Measurements from ENCODE around the gene RAVER1. TPM values are rescaled to one million over a fixed set of nuclear protein-coding genes. Genes with fewer than 3 reads are reported as not detected.

Gene RAVER1
- total and polyA plus RNA-seq, 2 of the 13 experiments (the other 11 are each of a cell fraction or from before 2014, with no cell fraction given): 3.6 to 7.9 TPM

- H3K27me3 ChIP-seq (ENCODE audit: control insufficient read depth in 1 of 2, insufficient read depth in 2 of 2, low read length in 2 of 2): peaks cover 0 to 1% of the 10 kb centered on the region in 2 experiments; a peak in 2 of 5 replicates
- ATAC-seq (no peak), DNase-seq (ENCODE audit: low spot score) (no peak), FAIRE-seq (no peak)
- WGBS (ENCODE audit: low lambda C conversion rate): 91% methylated on average over 10 of the region's 10 CpGs
- intact Hi-C loops (cut with micrococcal nuclease; ENCODE audit: unreplicated experiment) (no loop called here), in situ Hi-C loops (cut with HindIII; ENCODE audit: extremely low pct_ligation_motif_present, low pct_unique_long_range_greater_than_20kb) (no loop called here)
- ChIA-PET POLR2A (interaction anchor here (2.4 to 6.5 kb wide), 2 partner anchors 10 to 36 kb away, joined by 6 to 38 read pairs; partner anchors contain the start of genes RAVER1 and TYK2), CTCF (ENCODE audit: low intra/inter-chr PET ratio, low total read pairs) (no interaction called here)
- H3K79me2 ChIP-seq (ENCODE audit: insufficient read depth, low read length): no peaks in the 10 kb centered on the region
- no peak overlapping the region for H3K27ac ChIP-seq (ENCODE audit: extremely low read length, insufficient read depth, low read length)
- H3K4me2 ChIP-seq (ENCODE audit: low read depth, low read length): no peak overlapping the region
- H3K4me1 ChIP-seq (ENCODE audit: insufficient read depth, low read length): peaks cover 32% of the 10 kb centered on the region
- no peak for TF ChIP-seq ADNP (CRISPR knock-in tag; IDR thresholded peaks at IDR 0.05)
- no peak for TF ChIP-seq POLR2G (IDR thresholded peaks at IDR 0.05; ENCODE audit: low read depth, low read length)
- no peak for TF ChIP-seq ZNF746 (CRISPR knock-in tag; IDR thresholded peaks at IDR 0.05)
- no peak for TF ChIP-seq BRD4 (CRISPR knock-in tag; IDR thresholded peaks at IDR 0.05)
- no peak for TF ChIP-seq ZSCAN25 (CRISPR knock-in tag; IDR thresholded peaks at IDR 0.05)
- no peak for TF ChIP-seq MATR3 (CRISPR knock-in tag; IDR thresholded peaks at IDR 0.05)
- no peak for TF ChIP-seq ZNF629 (CRISPR knock-in tag; conservative IDR thresholded peaks at IDR 0.05)
- TF ChIP-seq ZBTB33 (CRISPR knock-in tag; IDR thresholded peaks at IDR 0.05): no peak
- no peaks in the 10 kb centered on the region for H4K20me1 ChIP-seq (ENCODE audit: insufficient read depth, low read length)
- BruUV-seq (replicated peaks): no TSS peak
- H3K9ac ChIP-seq (ENCODE audit: insufficient read depth, low read depth, low read length): no peak overlapping the region
- H3K9me3 ChIP-seq (ENCODE audit: low read length): no peaks in the 10 kb centered on the region
- H2AFZ ChIP-seq (ENCODE audit: low read length): no peak overlapping the region
- H3K36me3 ChIP-seq (replicated peaks in 1 of 2; ENCODE audit: control insufficient read depth in 1 of 2, insufficient read depth in 2 of 2, low read length in 2 of 2): no peaks in the 10 kb centered on the region
- no peak overlapping the region for H3K4me3 ChIP-seq (replicated peaks in 1 of 3; ENCODE audit: insufficient read depth in 1 of 3, low read depth in 2 of 3, low read length in 3 of 3)
These were observed 11.5 kb upstream of the RAVER1 start for GRCh38 chr19:10344780-10345179.

Data from HepG2 (cell line).